ENCODE measurements around the gene MCEMP1.
"Not testable (repeated sequence)": the region's sequence is repeated elsewhere in the genome, so short reads cannot be mapped to it uniquely, and the experiment has no call there.

The MCEMP1 gene

GRCh38 chr19:7643629-7644549, 33.0 kb upstream of the MCEMP1 start:
- not testable (repeated sequence) for DNase-seq

DNA sequence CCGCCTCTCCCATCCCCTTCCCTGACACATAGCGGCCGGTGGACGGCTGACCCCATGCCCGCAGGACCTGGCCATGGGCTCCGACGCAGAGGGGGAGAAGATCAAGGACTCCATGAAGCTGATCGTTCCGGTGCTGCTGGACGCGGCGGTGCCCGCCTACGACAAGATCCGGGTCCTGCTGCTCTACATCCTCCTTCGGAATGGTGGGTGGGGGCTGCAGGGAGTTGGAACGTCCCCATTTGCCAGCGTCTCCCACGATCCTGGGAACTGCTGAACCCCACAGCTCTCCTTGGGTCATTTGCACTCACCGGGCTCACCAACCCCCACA, 32.4 kb upstream of the MCEMP1 start:
- DNase-seq, result no peak

DNA sequence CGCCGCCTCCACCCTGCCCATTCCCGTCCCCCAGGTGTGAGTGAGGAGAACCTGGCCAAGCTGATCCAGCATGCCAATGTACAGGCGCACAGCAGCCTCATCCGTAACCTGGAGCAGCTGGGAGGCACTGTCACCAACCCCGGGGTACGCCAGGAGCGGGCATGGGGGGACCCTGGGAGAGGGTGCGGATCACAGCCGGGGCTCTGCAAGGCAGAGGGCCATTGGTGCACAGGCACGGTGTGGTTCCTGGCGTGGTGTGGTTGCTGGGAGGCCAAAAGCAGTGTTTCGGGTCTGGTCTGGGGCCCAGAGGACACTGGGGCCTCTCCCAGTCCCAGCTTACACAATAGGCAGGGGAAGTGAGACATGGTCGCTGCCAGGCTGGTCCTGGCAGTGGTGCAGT, 31.7 kb upstream of the MCEMP1 start:
- DNase-seq, result no peak

DNA sequence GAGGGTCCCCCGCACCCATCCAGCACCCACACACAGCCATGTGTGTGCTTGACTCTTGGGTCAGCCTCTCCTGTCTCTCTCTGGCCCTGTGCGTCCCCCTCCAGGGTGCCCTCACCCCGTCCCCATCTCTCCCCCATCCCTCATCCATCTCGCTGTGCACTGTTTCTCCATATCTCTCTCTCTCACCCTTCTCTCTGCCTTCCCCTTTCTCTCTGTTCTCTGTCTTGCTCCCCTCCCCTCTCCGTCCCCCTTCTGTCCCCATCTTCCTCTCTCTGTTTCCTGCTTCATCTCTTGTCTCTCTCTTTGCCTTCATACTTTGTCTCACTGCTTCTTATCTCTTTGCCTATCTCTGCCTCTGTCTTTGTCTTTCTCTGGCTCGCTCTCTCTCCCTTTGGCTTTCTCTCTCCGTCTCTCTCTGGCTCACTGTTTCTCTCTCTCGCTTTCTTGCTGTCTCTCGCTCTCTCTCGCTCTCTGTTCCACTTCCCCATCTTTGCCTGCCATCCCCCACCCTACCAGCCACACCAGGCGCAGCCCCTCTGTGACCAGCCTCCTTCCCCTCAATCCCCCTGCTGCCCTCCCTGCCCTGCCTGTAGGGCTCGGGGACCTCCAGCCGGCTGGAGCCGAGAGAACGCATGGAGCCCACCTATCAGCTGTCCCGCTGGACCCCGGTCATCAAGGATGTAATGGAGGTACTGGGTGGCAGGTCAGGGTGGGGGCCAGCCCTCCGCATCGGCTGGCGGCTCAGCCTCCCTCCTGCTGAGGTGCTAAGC, 31.0 kb upstream of the MCEMP1 start:
- DNase-seq, result no peak

DNA sequence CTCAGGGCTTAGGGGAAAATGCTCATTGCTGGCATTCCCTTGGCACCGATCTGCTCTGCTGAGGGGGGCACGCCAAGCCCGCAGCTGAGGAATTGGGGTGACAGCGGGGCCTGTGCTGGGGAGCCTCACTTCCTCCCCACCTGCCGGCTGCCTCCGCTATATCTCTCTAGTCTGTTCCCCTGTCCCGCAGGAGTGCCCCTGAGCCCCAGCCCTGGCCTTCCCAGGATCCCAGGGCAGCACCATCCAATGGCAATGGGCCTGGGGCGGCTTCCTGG, 30.5 kb upstream of the MCEMP1 start:
- no peak for DNase-seq

DNA sequence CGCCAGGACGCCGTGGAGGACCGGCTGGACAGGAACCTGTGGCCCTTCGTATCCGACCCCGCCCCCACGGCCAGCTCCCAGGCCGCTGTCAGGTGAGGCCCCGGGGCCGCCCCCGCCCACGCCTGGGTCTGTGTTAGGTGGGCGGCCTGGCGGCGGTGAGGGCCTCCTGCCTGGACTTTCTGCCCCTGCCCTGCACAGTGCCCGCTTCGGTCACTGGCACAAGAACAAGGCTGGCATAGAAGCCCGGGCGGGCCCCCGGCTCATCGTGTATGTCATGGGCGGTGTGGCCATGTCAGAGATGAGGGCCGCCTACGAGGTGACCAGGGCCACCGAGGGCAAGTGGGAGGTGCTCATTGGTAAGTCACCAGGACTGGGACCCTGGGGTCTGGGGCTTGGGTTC, 29.7 kb upstream of the MCEMP1 start:
- no peak for DNase-seq

DNA sequence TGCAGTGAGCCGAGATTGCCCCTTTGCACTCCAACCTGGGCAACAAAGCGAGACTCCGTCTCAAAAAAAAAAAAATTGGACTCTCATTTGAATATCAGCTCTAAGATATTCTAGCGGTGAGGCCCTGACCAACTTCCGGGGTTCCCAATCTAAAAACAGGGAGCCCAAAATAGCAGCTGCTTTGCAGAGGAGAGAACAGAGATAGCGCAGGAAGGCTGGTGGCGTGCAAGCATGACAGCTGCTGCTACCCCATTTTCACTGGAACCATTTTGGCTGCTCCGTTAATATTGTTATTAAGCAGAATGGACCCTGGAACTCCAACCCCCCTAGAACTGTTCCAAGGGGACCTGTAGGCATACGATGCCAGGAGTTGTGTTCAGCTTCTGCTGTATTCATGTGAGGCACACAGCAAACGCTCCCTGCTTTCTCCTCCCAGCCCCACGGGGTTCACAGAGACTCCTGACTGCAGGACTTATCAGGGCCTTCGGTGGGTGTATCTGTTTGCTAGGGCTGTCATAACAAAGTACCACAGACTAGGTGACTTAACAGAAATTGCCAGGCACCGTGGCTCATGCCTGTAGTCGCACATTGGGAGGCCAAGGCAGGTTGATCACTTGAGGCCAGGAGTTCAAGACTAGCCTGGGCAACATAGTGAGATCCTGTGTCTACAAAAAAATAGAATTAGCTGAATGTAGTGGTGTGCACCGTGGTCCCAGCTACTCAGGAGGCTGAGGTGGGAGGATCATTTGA, 28.4 kb upstream of the MCEMP1 start:
- no peak for DNase-seq

DNA sequence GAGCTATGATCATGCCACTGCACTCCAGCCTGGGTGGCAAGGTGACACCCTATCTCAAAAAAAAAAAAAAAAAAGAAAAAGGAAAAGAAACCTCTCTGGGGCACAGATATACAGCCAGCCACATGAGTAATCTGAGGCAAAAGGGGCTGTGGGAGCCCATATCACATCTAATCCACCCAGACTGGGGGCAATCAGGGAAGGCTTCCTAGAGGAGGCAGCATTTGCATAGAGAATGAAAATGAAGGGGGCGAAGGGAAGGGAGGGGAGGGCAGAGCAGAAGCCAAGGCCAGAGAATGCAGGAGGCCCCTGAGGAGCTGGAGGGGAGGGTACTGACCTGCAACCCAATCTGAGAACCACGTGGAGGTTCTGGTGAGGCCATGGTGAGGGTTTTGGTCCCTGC, 26.7 kb upstream of the MCEMP1 start:
- DNase-seq, result no peak

GRCh38 chr19:7652061-7652641, 24.7 kb upstream of the MCEMP1 start:
- DNase-seq, result peak; percentile 87

- DNase-seq, result no peak
These were observed 22.5 kb upstream of the MCEMP1 start for GRCh38 chr19:7654401-7654800.

GRCh38 chr19:7655581-7655980, 21.3 kb upstream of the MCEMP1 start:
- DNase-seq, result no peak

DNA sequence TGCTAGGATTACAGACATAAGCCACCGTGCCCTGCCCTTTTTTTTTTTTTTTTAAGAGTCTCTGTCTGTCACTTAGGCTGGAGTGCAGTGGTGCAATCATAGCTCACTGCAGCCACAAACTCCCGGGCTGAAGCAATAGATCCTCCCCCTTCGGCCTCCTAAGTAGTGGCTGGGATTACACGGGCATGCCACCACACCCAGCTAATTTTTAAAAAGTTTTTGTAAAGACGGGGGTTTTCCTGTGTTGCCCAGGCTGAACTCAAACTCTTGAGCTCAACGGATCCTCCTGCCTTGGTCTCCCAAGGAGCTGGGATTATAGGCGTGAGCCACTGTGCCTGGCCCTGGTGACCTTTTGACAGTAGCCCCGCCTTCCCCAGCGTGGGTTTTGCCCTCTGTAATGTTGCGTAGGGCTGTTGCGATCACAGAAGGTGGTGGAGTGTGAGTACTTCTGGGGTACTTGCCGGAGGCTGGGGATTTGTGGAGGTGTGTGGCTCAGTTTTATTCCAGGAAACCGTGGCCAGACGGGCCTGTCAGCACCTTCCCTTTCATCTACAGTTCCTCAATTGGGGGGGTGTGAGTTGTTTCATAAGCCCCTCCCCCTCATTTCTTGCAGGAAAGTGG, 19.6 kb upstream of the MCEMP1 start:
- no peak for DNase-seq

GRCh38 chr19:7658219-7658686, 18.6 kb upstream of the MCEMP1 start:
- peak; percentile 14 for DNase-seq

GRCh38 chr19:7661744-7662538, 14.9 kb upstream of the MCEMP1 start:
- no peak for DNase-seq

- no peak for DNase-seq
These were observed 14.2 kb upstream of the MCEMP1 start for GRCh38 chr19:7662657-7663056.

DNA sequence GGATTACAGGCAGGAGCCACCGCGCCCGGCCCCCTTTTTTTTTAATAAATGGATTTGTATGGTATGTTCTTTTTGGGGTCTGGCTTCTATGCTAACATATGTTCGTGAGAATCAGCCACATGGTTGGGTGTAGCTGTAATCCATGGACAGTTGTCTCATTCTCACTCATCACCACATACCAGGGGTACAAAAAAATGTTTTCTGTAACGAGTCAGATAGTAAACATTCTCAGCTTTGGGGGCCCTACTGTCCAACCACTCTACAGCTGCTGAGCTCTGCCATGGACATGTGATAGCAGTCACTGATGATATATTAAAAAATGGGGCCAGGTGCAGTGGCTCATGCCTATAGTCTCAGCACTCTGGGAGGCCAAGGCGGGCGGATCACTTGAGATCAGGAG, 13.2 kb upstream of the MCEMP1 start:
- no peak for DNase-seq

- DNase-seq, result no peak
These were observed 11.8 kb upstream of the MCEMP1 start for GRCh38 chr19:7665076-7665475.

DNA sequence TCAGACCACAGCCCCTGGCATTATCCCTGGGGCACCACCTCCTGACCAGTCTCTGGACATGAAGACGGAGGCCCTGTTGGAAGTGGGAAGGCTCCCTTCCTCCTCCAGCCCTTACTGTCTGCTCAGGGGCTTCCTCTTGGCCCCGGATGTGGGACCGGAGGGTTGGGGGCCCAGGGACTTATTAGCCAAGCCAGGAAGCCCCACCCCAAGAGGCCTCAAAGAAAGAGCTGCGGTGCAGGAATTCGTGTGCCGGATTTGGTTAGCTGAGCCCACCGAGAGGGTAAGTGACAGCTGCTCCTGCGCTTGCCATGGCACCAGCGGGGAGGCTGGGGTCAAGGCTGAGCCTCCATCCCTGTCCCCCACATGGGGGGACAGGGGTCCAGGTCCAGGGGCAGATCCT, 8.0 kb upstream of the MCEMP1 start, which contains the start of gene RETN:
Gene RETN, plus strand, starts transcription at position 208 of the 400 bp plus-strand sequence. CDS start 278 bp downstream, outside the sequence.
- no peak for DNase-seq

- no peak for DNase-seq
These were observed 7.2 kb upstream of the MCEMP1 start for GRCh38 chr19:7669641-7670040.

DNA sequence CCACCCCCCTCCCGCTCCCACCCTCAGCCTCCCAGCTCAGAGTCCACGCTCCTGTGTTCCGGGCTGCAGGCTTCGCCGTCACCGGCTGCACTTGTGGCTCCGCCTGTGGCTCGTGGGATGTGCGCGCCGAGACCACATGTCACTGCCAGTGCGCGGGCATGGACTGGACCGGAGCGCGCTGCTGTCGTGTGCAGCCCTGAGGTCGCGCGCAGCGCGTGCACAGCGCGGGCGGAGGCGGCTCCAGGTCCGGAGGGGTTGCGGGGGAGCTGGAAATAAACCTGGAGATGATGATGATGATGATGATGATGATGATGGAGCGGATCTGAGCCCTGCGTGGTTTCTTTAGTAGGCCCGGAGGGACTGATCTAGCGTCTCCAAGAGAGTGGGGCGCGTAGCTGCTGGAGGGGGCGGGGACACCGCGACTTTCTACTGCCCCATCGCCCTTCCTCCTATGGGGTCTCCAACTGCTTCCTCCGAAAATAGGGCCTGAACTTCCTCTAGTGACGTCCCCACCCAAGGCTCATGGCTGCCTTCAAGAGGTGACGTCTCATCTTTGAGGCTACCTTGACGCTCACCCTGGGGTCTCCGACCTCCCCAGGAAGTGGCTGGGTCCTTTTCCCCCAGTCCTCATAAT, 6.6 kb upstream of the MCEMP1 start:
- DNase-seq, result no peak

DNA sequence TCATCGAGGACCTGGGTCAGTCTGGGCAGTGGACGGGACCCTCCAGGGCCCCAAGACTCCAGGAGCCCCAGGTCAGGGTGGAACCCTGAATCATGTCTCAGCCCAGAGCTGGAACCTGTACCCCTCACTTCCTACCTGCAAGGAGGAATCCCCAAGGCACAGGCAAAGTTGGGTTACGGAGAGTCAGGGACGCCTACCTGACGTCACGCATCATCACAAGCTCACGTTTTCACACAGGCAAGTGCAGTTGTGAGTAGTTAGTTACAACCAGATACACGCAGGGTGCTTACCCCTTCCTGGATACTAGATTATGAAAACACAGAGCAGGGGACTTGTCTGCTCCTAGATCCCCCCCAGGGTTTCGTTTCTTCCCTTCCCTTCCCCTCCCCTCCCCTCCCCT, 6.1 kb upstream of the MCEMP1 start:
- no peak for DNase-seq
